CD4-positive, alpha-beta T cell treated with Interleukin-15 for 4 hours (primary cell): ENCODE results near the gene KBTBD8.

Experiments used
- DNase-seq: peaks from one replicate; pipeline ENCODE4 v3.0.0-alpha.2; 2020; ENCODE audit warnings: low spot score

The KBTBD8 gene

GRCh38 chr3:66998113-66998903 is at the start of gene KBTBD8:
Gene KBTBD8 (plus strand): TSS chr3:66998307. CDS start chr3:66998356, 49 bp downstream.
- peak; percentile 99 for DNase-seq

DNA sequence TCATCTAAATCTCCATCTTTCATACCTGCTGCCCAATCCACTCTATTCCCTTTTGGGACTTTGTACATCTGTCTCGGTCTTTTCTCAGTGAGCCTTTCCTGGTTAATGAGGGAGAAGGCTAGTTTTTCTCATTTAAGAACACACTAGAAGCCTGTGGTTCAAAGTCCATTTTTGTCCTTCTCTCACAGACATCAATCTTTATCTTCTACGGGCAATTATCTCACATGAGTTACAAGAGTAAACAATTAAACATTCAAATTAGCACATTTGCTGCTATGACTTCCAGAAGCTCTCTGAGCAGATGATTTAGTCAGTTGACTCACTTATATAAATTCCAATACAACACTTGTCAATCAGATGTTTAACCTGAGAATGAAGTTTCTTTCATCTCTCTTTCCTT is 49.3 kb upstream of the KBTBD8 start:
- DNase-seq = no peak

GRCh38 chr3:66949898-66950297 is 48.2 kb upstream of the KBTBD8 start:
- no peak for DNase-seq

DNA sequence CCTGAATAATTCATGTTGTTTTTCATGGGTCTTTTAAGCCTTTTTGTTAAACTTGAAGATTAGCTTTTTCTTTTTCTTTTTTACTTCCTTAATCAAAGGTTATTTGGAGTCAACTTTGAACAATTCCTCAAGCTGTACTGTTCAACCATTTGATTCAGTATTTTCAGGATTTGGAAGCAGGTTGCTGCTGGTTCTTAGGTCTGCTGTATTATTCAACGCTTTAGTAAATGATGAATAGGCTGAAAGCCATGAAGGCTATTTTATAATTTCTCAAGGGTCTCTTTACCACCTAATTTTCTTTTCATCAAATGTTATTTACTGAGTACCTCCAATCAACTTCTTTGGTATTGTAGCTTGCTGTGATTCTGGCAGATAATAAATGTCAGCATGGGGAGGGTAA is 45.8 kb upstream of the KBTBD8 start:
- no peak for DNase-seq

GRCh38 chr3:66953934-66954445 is 44.1 kb upstream of the KBTBD8 start:
- no peak for DNase-seq

GRCh38 chr3:66956742-66957141 is 41.4 kb upstream of the KBTBD8 start:
- DNase-seq = no peak

DNA sequence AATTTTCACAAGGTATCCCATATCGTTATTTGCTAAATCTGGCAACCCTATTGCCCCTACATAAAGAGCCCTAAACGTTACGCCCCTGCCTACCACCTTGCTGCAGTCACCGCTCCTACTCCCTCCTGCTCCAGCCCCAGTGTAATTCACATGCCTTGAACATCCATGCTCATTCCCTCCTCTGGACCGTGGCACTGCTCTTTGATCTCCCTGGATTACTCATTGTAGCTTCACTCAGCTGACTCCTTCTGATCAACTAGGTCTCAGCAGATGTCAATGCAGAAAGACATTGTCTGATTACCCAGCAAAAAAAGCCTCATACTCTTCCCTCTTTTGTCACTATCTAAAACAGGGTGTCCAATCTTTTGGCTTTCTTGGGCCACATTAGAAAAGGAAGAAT is 40.7 kb upstream of the KBTBD8 start:
- no peak for DNase-seq

GRCh38 chr3:66958067-66958466 is 40.0 kb upstream of the KBTBD8 start:
- no peak for DNase-seq

DNA sequence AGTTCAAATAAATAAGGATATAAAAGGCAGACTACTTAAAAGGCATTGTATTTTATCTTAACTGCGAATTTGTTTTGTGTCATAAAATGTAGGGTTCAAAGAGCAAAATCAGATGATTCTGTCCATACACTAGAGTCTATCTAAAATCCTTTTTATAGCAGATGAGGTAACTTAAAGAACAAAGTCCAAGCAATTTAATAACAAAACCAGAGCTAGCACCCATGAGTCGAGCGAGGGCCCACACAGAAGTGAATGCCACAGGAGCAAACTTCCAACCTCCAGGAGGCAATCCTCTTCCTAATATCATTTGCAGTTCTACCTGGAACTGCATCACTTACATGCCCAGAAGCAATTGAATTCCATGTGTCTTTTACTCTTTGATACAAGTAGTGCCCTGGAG is 35.4 kb upstream of the KBTBD8 start:
- DNase-seq = no peak

- no peak for DNase-seq
Observed at GRCh38 chr3:66971245-66971644, 26.9 kb upstream of the KBTBD8 start.

DNA sequence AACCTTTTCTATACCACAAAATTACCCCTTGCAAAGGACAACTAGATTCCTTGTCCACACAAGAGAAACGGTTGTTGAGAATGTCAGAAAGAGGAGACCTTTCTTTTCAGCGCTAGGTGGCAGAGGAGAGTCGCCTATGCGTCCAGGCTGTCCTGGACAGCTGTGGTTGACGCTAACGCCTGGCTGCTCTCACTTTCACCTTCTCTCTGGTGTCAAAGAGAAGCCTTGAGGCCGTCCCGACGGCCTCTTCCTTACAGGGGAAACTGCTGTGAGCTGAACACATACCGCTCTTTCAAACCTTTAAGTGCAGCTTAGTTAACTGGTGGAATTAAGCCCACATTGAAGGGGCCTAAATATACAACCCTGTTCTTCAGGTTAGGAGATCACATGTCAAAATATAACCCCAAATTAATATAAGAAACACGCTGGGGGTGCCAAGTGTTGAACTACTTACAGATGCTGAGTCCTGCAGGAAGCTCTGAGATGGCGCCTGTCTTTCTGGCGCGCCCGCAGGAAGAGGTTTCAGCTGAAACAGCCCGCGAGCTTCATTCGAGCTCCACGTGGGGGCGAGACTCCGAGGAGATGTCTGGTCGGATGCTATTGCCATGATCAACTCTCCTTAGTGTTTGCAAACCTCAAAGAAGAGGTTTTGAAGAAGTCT is 26.1 kb upstream of the KBTBD8 start:
- peak; percentile 65 for DNase-seq

DNA sequence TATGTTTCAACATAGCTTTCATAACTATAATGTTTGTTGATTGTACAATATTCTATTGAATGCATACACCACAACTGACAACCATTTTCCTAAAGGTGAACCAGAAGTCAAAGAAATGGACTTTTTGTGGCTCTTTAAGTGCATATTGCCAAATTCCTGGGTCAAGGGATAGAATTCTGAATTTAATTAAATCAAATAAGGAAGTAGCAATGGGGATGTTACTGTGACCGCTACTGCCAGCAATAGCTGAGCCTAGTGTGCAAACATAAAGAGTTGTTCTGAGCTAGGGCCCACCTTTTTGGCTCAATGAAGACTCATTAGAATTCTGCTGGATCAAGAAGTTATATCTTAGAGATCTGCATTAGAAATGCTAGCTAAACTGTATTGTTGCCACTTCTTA is 17.3 kb upstream of the KBTBD8 start:
- DNase-seq = no peak

DNA sequence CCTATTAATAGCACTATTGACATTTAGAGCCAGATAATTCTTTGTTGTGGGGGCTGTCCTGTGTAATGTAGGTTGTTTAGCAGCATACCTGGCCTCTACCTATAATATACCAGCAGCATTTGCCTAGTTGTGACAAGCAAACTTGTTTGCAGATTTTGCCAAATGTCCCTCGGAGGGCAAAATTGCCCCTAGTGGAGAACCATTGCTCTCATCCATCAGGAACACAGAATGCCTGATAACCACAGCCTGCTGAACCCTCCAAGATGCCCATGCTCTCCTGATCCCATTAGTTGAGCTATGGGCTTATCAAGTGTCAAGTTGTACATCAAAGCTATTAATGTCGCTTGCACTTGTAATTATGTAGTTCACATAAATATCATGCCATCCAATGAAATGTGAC is 15.0 kb upstream of the KBTBD8 start:
- no peak for DNase-seq

DNA sequence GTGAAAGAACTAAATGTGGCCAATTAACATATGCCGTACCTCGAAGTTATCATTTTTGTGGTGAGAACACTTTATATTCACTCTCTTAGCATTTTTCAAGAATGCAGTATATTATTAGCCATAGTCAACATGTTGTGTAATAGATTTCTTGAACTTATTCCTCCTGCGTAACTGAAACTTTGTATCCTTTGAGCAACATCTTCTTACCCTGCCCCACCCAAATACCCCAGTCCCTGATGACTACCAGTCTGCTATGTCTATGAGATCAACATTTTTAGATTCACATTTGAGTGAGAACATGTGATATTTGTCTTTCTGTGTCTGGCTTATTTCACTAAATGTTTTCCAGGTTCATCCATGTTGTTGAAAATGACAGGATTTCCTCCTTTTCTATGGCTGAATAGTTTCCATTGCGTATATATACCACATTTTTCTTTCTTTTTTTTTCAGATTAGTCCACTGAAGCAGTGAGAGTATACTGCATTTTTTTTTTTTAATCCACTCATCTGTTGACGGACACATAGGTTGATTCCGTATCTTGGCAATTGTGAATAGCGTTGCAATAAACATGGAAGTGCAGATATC is 12.7 kb upstream of the KBTBD8 start:
- DNase-seq = no peak

DNA sequence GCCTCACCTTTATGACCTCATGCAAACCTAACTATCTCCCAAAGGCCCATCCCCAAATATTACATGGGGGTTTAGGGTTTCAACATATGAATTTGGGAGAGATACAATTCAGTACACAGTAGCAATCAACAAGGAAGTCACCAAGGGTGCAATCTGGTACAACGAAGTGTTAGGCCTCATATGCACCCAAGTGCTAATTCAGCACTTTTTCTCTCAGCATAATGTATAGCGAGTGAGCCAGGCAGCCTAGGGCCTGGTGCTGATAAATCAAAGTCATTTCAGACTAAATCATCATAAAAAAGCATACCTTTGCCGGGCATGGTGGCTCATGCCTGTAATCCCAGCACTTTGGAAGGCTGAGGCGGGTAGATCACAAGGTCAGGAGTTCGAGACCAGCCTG is 11.7 kb upstream of the KBTBD8 start:
- DNase-seq = no peak

GRCh38 chr3:66989241-66989640 is 8.9 kb upstream of the KBTBD8 start:
- DNase-seq = no peak

DNA sequence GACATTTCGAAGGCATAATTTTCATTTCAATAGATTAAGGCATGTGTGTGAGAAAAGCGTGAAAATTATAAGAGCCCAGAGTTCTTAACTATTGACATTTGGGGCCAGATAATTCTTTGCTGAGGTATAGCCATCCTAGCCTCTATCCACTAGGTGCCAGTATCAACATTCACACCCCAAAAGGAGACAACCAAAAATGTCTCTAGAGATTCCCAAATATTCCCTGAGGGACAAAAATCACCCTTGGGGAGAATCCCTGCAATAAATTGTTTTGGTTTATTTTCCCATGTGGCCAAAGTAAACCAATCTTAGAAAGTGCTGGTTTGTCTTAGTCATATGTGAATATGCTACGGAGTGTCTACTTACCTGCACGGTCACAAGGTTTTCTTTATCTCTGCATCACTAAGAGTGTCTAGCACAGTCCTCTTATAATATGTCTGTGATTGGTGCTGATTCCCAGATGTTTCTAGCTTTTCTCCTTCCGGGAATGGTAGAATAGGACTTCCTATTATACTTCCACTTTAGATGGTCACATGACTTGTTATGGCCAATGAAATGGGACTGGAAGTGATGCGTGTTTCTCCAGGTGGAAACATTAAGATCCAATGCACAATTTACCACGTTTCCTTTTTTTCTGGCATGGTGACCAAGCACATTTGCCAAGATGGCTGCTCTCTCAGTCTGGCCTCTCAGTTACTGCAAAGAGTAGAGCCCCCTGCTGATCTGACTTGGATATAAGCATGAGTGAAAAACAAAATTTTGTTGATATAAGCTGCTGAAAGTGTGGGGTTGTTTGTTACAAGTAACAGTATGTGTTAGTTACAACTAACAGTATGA is 8.0 kb upstream of the KBTBD8 start:
- DNase-seq = no peak

DNA sequence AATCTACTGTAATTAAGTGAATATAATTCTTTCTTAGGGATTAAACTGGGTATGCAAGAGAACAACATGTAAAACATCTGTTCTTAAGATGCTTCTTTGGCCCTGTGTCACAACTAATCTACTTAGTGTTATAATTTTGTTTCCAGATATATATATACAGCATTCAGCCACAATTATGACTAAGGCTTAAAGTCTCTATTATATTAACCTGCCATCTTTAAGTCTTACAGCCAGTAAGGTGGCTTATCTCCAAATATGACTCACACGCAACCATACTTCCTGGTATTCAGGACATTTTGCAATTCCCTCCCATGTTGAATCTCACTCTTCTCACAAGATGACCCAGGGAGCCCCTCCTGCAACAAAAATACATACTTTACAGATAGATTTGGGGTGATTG is 6.6 kb upstream of the KBTBD8 start:
- DNase-seq = no peak

- DNase-seq = no peak
Observed at GRCh38 chr3:66993082-66993481, 5.0 kb upstream of the KBTBD8 start.

- DNase-seq = no peak
Observed at GRCh38 chr3:66994588-66994987, 3.5 kb upstream of the KBTBD8 start.

- no peak for DNase-seq
Observed at GRCh38 chr3:66996696-66997095, 1.4 kb upstream of the KBTBD8 start.

DNA sequence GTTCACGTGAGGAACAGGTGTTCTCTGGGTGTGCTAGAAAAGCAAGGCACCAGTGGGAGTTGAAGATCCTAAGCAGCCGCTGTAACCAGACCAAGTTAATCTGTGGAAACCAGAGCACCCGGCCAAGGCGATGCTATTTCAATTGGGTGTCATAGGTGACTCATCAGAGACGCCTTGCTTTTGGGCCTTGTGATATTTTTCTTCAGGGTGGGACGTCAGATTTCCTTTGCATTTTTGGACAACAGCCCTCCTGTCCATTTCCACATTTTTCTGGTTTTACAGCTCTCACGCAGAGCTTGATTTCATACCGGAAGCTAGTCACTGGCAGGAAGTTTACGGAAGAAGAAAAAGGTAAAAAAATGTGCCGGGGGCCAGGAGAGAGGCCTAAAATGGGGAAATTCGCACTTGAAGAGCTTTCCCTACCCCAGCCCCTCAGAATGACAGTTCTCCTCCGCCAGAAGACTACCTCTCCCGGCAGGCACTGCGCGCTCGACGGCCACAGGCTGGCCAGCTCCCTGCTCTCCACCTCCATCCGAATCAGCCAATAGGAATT is 471 bp upstream of the KBTBD8 start:
- peak; percentile 10 for DNase-seq
